EH (cell line): ENCODE data around the gene DDX1.
"Not testable (repeated sequence)": the region's sequence is repeated elsewhere in the genome, so short reads cannot be mapped to it uniquely, and the experiment has no call there.

Source experiments
- DNase-seq: peaks from one replicate; pipeline ENCODE4 v3.0.0-alpha.2; 2015; ENCODE audit warnings: low read depth

DDX1 gene

DNA sequence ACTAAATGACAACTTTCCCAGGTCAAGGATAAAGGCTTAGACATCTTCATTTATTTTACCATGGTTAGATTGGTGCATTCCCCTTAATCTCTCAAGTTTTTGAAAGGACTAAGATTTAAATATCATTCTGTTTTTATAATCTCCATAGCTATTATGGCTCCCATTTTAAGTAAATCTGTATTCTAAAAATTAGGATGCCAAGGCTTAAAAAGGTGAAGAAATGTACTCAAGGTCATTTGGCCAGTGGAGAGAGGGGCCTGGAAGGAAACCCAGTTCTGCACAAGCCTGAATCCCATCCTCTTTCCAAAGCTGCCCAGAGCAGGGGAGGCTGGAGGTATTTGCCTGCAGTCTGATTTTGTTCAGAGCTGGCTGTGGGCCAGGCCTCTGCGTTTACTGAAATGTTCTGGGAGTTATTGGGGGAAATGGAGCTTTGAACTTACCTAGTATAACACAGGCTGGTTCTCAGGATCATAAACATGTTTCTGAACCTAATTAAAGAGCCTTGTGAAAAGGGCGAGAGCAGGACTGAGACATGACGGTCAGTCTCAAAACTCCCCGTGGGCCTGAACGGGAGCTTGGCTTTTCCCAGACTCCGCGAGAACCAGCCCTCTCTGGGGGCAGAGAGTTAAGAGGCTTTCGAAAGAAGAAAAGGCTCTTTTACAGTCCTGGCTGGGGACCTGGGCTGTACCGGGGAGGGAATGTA is 85.6 kb downstream of the DDX1 start:
- no peak for DNase-seq

DNA sequence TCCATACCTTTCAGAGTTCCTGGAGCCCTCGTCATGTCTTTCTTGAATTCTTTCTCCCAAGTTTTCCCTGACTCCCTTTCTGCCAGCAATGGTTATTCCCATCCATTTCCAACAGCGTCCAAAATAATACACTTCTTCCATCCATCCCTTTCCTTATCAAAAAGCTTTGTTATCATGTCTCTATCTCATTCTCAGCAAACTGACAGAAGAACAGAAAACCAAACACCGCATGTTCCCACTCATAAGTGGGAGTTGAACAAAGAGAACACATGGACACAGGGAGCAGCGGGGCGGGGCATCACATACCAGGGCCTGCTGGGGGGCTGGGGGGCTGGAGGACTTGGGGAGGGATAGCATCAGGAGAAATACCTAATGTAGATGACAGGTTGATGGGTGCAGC is 86.7 kb downstream of the DDX1 start:
- no peak for DNase-seq

DNA sequence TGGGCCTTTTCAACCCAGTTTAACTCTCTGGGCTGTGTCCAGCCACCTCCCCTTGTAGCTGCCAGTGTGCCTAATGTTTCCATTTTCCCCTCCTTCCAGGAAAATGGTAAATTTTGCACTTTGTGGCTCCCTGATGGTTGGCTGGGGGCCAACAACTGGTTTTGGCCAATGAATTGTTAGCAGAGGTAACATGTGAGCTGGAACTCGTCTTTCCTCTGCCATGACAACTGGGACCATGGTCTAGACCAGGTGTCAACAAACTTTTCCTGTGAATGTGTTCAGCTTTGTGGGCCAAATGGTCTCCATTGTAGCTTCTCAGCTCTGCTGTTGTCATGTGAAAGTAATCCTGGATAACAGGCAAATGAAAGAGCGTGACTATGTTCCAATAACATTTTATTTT is 87.2 kb downstream of the DDX1 start:
- no peak for DNase-seq

DNA sequence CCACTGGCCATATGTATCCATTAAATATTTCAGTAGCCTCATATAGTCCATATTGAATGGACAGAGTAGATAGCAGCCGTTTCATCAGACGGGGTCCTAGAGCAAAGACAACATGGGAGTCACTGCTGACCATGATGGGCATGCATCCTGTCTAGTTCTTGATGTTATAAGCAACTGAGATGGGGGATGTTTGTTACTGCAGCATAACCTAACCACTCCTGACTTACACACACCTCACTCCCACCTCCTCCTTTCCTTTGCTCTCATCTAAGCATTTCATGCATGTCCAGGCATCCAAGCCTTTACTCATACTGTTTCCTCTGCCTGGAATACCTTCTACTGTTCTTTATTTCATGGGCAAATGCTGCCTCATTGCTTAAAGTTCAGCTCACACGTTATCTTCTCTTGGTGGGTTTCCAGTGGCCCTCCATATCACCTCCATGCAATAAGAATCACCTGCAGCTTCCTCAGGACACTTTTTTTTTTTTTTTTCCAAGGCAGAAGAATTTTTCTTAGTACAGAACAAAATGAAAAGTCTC is 87.8 kb downstream of the DDX1 start:
- no peak for DNase-seq

DNA sequence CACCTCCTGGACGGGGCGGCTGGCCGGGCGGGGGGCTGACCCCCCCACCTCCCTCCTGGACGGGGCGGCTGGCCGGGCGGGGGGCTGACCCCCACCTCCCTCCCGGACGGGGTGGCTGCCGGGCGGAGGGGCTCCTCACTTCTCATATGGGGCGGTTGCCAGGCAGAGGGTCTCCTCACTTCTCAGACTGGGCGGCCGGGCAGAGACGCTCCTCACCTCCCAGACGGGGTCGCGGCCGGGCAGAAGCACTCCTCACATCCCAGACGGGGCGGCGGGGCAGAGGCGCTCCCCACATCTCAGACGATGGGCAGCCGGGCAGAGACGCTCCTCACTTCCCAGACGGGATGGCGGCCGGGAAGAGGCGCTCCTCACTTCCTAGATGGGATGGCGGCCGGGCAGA is 88.5 kb downstream of the DDX1 start:
- DNase-seq: not testable (repeated sequence)
